Right lung (tissue), 5 donors: ENCODE data around the gene KLRF1. TPM values are rescaled to one million over a fixed set of nuclear protein-coding genes. Genes with fewer than 3 reads are reported as not detected.
A peak's percentile ranks its signal among the peaks of the same experiment; 100 is the strongest.

Experiments
- DNase-seq, 2 donors: peaks; one replicate each; pipeline ENCODE4 v3.0.0-alpha.2; 2013
- polyA plus RNA-seq, 5 donors: library from polyadenylated mRNA; unstranded; fragments of 120-200 nt; gene quantifications; one replicate each; pipeline versions ENCODE4 v1.2.1 to v1.2.3, GENCODE V29; 2013; ENCODE audit warnings: inconsistent platforms in 1 of 5, low replicate concordance in 1 of 5; ENCODE audit not compliant: insufficient read length in 5 of 5, insufficient read depth in 1 of 5

The KLRF1 gene
- polyA plus RNA-seq, 5 donors: 0.85 to 2.5 (median 1.1) TPM

- no peak for DNase-seq
These were observed 18.8 kb upstream of the KLRF1 start for GRCh38 chr12:9808504-9808903.

DNA sequence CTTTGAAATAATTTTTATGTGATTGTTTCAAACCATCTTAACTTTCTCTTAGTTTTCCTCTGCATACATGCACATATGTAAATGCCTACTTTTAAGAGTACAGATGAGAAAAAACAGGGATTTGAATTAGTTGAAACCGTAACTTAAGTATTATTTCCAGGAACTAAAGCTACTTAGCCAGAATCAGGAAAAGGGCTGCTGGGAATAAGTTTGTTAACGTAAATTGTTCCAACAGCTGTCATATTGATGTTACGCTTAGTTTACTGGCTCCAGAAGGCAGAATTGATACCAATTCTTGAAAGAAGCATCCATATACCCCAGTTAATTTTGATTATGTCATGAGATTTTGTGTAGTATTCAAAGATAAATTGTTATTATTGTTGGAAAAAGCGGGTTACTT lies 17.9 kb upstream of the KLRF1 start:
- DNase-seq: no peak

DNA sequence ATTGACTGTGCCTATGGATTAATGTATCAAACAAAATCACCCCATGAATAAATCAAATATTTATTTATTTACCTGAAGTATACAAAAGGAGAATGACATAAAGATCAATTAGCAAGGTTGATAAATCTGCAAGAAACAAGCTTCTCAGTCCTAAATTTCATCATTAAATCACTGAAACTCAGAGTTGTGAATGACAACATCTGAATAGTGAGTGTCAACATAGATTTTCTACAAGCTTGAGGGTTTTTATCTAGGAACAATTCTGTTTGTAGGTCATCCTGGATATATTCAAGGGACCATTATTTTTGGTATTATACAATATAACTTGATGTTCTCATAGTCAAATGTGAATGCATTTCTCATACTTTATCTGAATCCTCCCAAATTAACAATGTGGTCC lies 17.4 kb upstream of the KLRF1 start:
- DNase-seq: no peak

DNA sequence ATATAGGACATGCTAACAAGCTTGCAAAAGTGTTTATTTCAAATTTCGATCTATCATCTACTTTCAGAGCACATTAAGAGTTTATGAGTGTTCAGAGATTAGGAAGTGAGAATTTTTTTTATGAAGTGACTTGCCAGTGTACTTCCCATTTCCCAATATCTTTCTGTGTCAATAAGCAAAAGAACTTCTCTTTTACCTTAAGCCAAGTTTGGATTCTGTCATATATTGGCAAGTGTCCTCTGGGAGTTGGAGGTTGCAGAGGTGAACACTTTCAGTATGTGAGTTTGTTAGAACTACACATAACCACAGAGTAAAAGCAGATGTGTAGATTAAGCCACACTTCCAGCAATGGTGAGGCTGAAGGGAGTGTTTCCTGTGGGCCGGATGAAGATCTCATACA lies 16.6 kb upstream of the KLRF1 start:
- no peak for DNase-seq

DNA sequence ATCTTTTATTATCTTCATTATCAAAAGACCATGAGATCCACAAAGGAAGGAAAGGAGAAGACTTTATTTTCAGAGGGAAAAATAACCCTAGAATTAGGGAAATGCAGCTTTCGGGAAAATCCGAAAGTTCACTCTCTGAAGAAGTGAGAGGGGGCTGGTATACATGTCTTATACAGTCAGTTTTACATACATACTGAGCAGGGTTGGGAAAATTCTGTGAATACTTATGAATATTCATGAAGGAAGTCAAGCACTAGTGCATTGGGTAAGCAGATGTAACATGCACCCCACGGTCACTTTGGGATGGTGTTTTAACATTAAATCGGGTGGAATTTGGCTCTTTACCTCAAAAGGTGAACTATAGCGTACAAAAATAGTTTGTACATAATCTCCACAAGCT lies 15.7 kb upstream of the KLRF1 start:
- DNase-seq: no peak

GRCh38 chr12:9813821-9814798 lies 13.2 kb upstream of the KLRF1 start:
- DNase-seq: no peak

GRCh38 chr12:9820281-9820930 lies 6.9 kb upstream of the KLRF1 start:
- DNase-seq: no peak

GRCh38 chr12:9829483-9829882 lies 2.2 kb downstream of the KLRF1 start:
- DNase-seq: no peak

GRCh38 chr12:9829982-9830381 lies 2.7 kb downstream of the KLRF1 start:
- DNase-seq: no peak

DNA sequence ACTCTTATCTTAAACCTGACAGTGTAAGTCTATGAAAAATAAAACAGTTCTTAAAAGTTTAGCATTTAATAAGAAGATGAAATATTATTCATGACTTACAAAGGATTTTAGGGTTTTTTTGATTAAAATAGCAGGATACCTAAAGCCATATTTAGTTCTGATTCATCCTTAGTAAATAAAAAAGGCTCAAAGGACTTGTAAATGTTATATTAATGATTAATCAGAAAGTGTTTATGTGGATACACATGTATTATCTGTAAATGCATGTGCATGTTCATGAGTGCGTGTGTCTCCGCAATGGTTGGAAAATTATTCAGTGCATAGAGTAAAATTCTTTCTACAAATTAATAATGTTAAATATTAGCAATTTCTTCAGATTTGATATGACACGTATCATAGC lies 4.4 kb downstream of the KLRF1 start:
- DNase-seq: no peak

GRCh38 chr12:9843407-9843806 lies 16.1 kb downstream of the KLRF1 start:
- no peak for DNase-seq

DNA sequence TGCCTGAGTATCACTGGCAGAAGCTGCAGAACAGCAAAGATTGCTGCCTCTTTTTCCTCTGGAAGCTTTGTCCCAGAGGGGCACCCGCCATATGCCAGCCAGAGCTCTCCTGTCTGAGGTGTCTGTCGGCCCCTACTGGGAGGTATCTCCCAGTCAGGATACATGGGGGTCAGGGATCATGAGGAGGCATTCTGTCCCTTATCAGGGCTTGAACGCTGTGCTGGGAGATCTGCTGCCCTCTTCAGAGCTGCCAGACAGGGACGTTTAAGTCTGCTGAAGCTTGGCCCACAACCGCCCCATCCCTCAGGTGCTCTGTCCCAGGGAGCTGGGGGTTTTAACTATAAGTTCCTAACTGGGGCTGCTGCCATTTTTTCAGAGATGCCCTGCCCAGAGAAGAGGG lies 21.6 kb downstream of the KLRF1 start:
- DNase-seq: no peak

DNA sequence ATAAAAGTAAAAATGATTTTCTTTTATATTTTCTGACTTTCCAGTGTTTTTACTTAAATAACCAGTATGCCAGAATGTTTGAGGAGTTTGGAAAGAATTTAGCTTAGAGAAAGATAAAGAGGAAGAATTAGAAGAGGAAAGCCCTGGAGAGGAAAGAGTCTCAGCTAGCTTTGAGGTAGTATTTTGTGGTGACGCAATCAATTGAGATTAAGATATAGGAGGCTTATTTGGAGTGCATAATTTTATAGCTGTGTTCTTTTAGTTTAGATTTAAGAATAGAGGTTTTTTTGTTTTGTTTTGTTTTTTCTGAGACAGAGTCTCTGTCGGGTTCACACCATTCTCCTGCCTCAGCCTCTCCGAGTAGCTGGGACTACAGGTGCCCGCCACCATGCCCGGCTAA lies 23.8 kb downstream of the KLRF1 start:
- DNase-seq: no peak

DNA sequence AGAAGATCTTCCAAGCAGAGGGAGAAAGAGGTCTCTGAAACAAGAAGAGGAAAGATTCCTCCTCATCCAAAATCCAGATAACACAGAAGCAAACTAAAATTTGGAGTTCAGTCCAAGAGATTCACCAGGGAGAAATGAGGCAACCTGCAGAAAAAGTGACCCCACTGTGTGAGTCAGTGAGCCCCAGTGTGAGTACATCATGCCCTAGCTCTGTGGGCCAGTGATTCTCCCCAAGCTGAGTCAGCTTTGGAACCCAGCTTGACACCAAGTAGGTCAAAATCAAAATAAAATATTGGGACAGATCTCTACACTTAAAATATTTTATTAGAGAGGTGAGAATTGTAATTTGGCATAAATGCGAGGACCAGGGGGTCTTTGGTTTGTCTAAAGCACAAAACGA lies 24.6 kb downstream of the KLRF1 start:
- DNase-seq: no peak

- DNase-seq: no peak
These were observed 28.9 kb downstream of the KLRF1 start for GRCh38 chr12:9856151-9856550.

- DNase-seq: no peak
These were observed 29.6 kb downstream of the KLRF1 start for GRCh38 chr12:9856894-9857293.

DNA sequence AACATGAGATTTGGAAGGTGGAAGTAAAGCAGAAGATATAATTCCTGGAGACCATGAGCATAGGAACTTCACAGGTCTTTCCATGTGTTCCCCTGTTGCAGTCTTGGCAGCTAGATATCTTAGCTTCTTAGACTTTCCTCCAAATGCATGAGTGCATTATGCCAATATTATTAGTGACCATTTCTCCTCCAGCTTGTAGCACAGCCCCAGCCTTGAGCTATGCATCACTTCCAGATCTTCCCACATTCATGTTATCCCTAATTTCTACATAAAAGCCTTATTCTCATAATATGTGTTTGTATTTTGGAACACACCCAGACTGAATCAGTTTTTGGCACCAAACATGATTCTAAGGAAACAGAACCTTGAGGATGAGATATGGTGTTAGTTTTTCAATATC lies 30.9 kb downstream of the KLRF1 start:
- no peak for DNase-seq

DNA sequence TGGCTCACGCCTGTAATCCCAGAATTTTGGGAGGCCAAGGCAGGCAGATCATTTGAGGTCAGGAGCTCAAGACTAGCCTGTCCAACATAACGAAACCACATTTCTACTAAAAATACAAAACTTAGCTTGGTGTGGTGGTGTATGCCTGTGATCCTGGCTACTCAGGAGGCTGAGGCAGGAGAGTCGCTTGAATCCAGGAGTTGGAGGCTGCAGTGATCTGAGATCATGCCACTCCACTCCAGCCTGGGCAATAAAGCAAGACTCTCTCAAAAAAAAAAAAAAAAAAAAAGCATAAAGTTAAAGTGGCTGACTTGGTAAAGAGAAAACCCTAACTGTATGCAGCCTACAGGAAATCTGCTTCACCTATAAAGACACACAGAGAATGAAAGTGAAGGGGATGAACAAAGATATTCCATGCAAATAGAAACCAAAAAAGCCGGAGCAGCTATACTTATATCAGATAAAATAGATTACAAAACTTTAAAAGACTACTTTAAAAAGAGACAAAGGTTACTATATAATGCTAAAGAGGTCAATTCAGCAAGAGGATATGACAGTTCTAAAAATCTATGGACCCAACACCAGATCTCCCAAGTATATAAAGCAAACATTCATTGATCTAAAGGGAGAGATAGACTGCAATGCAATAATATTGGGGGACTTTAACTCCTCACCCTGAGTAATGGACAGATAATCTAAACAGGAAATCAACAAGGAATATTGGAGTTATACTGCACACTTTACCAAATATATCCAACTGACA lies 37.8 kb downstream of the KLRF1 start:
- DNase-seq: no peak

DNA sequence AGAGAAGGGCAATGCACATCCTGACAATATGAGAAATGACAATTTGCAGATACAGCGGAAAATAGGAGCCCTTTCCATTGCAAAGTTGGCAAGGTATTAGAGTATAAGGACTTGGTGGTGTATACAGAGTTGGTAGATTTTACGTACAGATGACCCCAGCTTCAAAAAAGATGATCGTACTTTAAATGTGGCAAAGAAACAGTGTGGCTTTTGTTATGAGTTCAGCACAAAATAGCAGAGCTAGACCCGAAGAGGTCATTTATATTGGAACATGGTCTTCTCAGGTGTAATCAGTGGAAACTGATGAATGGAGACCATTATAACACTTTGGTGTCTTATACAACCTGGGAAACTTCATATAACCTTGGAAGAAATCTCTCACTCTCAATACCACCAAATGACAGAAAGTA lies 39.6 kb downstream of the KLRF1 start:
- DNase-seq: no peak

- peak in 1 of 2 donors; percentile 15 for DNase-seq
These were observed 40.2 kb downstream of the KLRF1 start for GRCh38 chr12:9867531-9867930.

GRCh38 chr12:9868311-9868801 lies 41.1 kb downstream of the KLRF1 start:
- DNase-seq: peak in 1 of 2 donors; percentile 15

DNA sequence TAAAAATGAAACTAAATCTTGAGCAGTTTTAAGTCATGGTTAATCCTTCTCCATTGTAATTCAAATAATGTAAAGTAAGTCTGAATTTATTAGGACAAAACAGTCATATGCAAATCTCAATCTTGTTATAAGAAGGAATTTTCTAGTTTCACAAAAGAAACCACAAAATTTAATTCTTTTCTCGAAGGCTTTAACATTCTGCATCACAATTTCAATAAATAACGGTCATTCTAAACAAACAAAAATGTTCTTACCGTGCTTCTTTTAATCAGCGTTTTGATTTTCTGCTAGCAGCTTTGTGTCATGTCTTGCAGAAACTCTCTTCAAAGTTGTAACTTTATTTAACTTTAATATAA lies 41.6 kb downstream of the KLRF1 start:
- no peak for DNase-seq
